IPS-20b (cell line): ENCODE results near the gene GOT1.

Experiments
- H3K27ac ChIP-seq: one replicate; pipeline ENCODE4 v1.5.1; 2013; ENCODE audit warnings: low read length
- H3K27me3 ChIP-seq: 2 replicates; pipeline ENCODE4 v1.6.1; 2013; ENCODE audit warnings: mild to moderate bottlenecking, low read length, inconsistent platforms; ENCODE audit not compliant: insufficient read depth
- H3K36me3 ChIP-seq: 2 replicates; pipeline ENCODE4 v1.6.1; 2013; ENCODE audit warnings: low read depth, mild to moderate bottlenecking, inconsistent platforms, low read length, moderate library complexity; ENCODE audit not compliant: insufficient read depth
- H3K4me1 ChIP-seq: 2 replicates; pipeline ENCODE4 v1.6.1; 2013; ENCODE audit warnings: mild to moderate bottlenecking, control low read depth, inconsistent platforms, low read length, moderate library complexity; ENCODE audit not compliant: insufficient read depth
- H3K4me3 ChIP-seq: 2 replicates; pipeline ENCODE4 v1.5.1; 2013; ENCODE audit warnings: mild to moderate bottlenecking, low read length, inconsistent platforms
- H3K9ac ChIP-seq: 2 replicates; pipeline ENCODE4 v1.6.1; 2013; ENCODE audit warnings: low read depth, mild to moderate bottlenecking, inconsistent platforms, low read length, moderate library complexity
- H3K9me3 ChIP-seq: 2 replicates; pipeline ENCODE4 v1.6.1; 2013; ENCODE audit warnings: mild to moderate bottlenecking, low read depth, low read length, inconsistent platforms; ENCODE audit not compliant: insufficient read depth

The GOT1 gene

DNA sequence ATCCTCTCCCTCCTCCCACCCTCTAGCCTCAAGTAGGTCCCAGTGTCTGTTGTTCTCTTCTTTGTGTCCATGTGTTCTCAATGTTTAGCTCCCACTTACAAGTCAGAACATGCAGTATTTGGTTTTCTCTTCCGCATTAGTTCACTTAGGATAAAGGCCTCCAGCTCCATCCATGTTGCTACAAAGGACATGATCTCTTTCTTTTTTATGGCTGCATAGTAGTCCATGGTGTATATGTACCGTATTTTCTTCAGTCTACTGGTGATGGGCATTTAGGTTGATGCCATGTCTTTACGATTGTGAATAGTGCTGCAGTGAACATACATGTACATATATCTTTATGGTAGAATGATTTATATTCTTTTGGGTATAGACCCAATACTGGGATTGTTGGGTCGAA, 1.6 kb upstream of the GOT1 start:
- Histone ChIP-seq H3K9ac (no peak overlapping the region), H3K36me3 (no peaks in the 10 kb centered on the region), H3K9me3 (no peaks in the 10 kb centered on the region), H3K4me3 (peak overlapping the region; percentile 93; the same call in 1 of the 2 replicates), H3K27me3 (no peaks in the 10 kb centered on the region), H3K4me1 (peaks cover 6% of the 10 kb centered on the region; the same call in 1 of the 2 replicates), H3K27ac (no peak overlapping the region)

DNA sequence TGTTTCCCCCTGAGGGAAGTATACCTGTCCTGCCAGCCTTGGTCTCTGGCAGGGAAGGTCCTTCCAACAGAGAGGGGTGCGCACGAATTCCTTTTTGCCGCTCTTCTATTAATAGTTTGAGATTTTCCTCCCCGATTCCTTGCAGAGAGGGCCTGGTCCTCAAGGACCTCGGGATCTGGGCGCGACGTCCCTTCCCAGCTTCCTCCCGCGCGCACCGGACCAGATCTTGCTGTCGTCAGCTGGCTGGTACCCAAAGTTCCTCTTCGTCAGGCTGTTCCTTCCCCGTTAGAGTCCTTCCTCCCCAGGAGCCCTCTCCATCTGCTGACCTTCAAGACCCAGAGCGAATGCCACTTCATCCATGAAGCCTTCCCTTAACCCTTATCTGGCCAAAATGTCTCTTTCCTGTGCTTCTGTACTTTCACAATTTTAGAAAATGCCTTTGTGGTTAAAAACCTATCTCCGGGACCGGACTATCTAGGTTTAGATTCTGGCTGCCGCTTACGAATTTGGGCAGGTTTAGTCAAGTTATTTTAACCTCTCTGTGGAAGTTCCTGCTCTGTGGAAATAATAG, 851 bp upstream of the GOT1 start:
- Histone ChIP-seq H3K36me3 (no peaks in the 10 kb centered on the region), H3K9ac (peak overlapping the region; percentile 92), H3K4me3 (peak overlapping the region; percentile 93), H3K4me1 (peaks cover 6% of the 10 kb centered on the region; the same call in 1 of the 2 replicates), H3K27me3 (no peaks in the 10 kb centered on the region), H3K27ac (peak overlapping the region; percentile 59), H3K9me3 (no peaks in the 10 kb centered on the region)

DNA sequence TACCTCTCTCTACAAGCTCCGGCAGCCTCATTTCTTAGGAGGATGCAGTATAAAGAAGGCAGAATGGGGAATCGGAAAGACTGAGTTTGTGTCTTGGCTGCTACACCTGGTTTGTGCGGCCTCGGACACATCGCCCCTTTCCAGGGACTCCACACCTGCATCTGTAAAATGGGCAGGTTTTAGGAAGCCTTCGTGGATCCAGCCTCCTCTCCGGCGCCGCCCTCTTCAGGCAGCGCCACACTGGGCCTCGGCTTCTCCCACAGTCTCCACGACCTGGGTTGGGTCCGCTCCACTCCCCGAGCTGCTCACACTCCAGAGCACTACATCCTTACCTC, 341 bp downstream of the GOT1 start:
- Histone ChIP-seq H3K36me3 (peaks cover 8% of the 10 kb centered on the region), H3K4me1 (peaks cover 6% of the 10 kb centered on the region; the same call in 1 of the 2 replicates), H3K4me3 (peak overlapping the region; percentile 93), H3K27ac (peak overlapping the region; percentile 46), H3K9me3 (no peaks in the 10 kb centered on the region), H3K9ac (peak overlapping the region; percentile 92), H3K27me3 (no peaks in the 10 kb centered on the region)

DNA sequence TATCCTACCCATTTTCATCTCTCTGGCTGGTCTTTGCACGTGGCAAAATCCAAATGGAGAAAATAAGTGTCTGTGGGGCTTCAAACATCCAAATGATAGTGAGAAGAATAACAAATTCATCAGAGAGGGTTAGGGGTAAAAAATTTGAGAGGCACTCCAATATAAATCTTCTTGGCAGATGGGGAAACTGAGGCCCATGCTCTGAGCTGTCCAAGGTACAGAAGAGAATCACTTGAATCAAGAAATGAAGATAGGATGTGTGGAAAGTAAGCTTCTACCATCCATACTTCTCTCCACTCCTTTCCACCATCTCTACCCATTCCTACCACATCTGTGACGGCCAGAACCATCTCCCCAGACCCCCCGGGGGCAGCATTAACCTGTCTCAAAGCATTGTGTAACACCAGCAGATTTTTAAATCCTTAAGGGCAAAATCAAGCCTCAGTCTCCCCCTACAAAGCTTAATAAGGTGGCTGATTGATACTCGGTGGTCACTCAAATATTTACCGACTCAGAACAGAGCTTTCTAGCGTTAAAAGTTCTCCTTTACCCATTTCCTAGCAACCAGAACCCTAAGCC, 818 bp downstream of the GOT1 start:
- Histone ChIP-seq H3K36me3 (peaks cover 12% of the 10 kb centered on the region), H3K27ac (no peak overlapping the region), H3K9me3 (no peaks in the 10 kb centered on the region), H3K4me3 (peak overlapping the region; percentile 93), H3K9ac (peak overlapping the region; percentile 92), H3K27me3 (no peaks in the 10 kb centered on the region), H3K4me1 (peaks cover 6% of the 10 kb centered on the region; the same call in 1 of the 2 replicates)

DNA sequence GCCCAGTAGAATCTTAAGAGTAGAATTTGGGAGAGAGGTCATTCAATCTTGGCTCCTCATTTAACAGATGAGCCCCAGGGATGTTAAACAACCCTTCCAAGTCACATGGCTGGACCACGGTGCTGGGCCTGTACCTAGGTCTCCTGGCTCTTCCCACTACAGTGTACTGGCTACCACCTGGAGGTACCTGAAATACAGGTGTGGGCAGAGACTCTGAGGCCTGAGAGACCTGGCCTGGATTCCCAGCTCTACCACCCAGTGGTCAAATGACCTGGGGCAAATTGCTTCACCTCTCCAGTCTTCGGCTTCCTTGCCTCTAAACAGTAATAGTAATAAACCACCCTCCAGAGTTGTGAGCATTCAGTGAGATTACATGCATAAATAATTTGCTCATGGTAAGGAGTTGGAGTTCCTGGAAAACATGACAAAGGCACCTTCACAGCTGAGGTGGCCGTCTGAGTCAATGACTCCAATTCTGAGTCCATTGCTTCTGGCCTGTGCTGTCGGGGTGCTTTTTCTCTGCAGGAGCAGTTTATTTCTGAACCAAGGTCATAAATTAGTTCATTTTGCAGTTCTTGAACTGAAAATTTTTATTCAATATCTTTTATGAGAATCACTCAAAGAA, 2.7 kb downstream of the GOT1 start:
- H3K27me3 ChIP-seq: no peaks in the 10 kb centered on the region
- H3K36me3 ChIP-seq: peaks cover 21% of the 10 kb centered on the region
- no peak overlapping the region for H3K4me3 ChIP-seq
- no peak overlapping the region for H3K27ac ChIP-seq
- H3K9ac ChIP-seq: no peak overlapping the region
- H3K9me3 ChIP-seq: no peaks in the 10 kb centered on the region
- peaks cover 6% of the 10 kb centered on the region; the same call in 1 of the 2 replicates for H3K4me1 ChIP-seq

DNA sequence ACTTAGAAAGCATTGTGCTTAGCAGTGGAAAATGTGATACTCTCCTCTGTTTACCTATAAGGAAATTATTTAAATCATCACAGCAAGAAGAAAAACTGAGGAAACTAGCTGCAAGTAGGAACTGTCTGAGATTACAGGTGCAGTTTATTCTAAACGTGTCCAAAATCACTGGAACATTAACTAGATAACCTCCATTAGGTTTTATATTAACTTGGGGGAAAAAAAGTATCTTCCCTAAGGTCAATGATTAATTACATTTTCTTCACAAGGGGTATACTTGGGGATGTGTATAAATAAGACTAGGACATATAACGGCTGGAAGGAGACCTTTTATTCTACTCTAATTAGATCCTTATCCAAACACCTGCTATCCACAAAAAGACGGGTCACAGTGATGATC, 3.7 kb downstream of the GOT1 start:
- H3K4me3 ChIP-seq: no peak overlapping the region
- no peaks in the 10 kb centered on the region for H3K27me3 ChIP-seq
- no peak overlapping the region for H3K9ac ChIP-seq
- peaks cover 21% of the 10 kb centered on the region for H3K36me3 ChIP-seq
- H3K9me3 ChIP-seq: no peaks in the 10 kb centered on the region
- no peak overlapping the region for H3K27ac ChIP-seq
- peaks cover 6% of the 10 kb centered on the region; the same call in 1 of the 2 replicates for H3K4me1 ChIP-seq

DNA sequence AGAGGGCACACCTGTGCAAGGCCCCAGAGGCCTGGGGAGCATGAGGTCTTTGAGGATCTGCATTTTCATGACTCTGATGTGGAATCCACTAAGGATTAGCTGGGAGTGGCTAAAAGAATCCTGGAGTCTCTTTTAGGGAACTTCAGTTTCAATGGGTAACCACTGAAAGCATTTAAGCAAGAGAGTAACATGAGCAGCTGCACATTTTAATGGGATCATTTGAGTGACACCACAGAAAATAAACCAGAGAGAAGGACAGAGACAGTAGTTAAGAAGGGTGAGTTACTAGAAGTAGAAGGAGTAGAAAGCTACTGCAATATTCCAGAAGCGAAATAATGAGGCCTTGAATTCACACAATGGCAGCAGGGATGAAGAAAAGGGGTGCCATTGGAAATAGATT, 5.2 kb downstream of the GOT1 start:
- H3K4me3 ChIP-seq: no peak overlapping the region
- no peaks in the 10 kb centered on the region for H3K27me3 ChIP-seq
- no peak overlapping the region for H3K9ac ChIP-seq
- peaks cover 28% of the 10 kb centered on the region for H3K36me3 ChIP-seq
- H3K4me1 ChIP-seq: peaks cover 3% of the 10 kb centered on the region; the same call in 1 of the 2 replicates
- no peak overlapping the region for H3K27ac ChIP-seq
- H3K9me3 ChIP-seq: no peaks in the 10 kb centered on the region

DNA sequence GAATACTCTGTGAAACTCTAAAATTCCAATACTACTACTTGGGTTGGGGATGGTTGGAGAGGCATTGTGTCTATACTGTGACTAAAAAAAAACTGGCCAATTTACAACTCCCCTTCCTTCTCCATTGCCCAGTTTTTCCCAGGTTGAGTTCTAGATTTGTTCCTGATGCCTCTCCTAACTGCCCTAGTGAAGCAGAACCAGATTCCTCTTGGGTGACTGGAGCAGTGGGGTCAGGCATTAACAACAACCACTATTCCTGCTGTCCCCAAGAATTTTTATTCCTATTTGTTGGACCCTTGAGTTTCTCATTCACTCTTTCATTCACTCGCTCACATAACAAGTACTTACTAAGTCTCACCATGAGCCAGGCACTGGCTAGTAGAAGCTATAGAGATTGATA, 5.8 kb downstream of the GOT1 start:
- H3K27me3 ChIP-seq: no peaks in the 10 kb centered on the region
- peaks cover 33% of the 10 kb centered on the region for H3K36me3 ChIP-seq
- peaks cover 3% of the 10 kb centered on the region; the same call in 1 of the 2 replicates for H3K4me1 ChIP-seq
- H3K27ac ChIP-seq: no peak overlapping the region
- H3K4me3 ChIP-seq: no peak overlapping the region
- H3K9ac ChIP-seq: no peak overlapping the region
- no peaks in the 10 kb centered on the region for H3K9me3 ChIP-seq

DNA sequence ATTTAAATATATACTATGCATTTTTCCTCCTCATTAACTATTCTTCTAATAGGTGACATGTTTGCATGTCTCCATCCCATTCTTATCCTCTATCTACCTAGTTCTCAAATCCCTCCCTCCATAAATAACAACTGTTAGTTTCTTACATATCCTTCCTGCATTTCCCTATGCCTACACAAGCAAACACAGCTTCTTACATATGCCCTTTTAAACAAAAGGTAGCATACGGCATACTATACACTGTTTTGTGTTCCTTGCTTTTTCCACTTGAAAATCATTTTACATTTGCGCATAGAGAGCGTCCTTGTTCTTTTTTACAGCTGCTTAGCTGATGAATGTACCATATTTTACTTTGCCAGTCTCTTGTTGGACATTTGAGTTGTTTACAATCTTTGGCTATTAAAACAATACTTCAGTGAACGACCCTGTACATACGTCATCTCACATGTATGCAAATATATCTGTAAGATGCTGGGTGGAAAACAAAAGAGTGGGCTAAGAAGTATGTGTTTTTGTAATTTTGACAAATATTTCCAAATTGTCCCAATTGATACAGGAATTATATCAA, 7.8 kb downstream of the GOT1 start:
- no peaks in the 10 kb centered on the region for H3K9me3 ChIP-seq
- no peak overlapping the region for H3K27ac ChIP-seq
- H3K27me3 ChIP-seq: no peaks in the 10 kb centered on the region
- no peaks in the 10 kb centered on the region for H3K4me1 ChIP-seq
- H3K4me3 ChIP-seq: no peak overlapping the region
- H3K36me3 ChIP-seq: peaks cover 49% of the 10 kb centered on the region
- H3K9ac ChIP-seq: no peak overlapping the region

DNA sequence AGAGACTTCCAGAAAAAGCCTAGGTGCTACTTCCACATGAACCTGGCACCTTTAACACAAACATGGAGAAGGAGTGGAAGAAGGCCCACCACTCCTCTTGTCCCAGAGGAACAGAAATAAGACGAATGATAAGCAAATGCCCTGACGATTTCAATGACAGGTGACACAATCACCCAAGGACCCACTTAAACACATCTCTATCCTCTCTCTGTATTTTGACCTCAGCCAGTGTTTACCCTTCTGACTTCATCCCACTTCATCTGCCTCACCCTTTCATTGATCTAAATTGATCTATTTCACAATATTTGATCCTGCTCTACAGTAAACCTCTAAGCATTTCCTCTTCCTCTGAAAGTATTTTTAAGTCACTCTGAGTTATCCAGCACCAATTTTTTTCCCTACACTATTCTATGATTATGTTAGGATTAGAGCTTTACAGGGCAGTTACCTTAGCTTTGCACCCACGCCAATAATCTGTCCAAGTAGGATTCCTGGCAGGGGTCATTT, 9.1 kb downstream of the GOT1 start:
- Histone ChIP-seq H3K9ac (no peak overlapping the region), H3K4me1 (no peaks in the 10 kb centered on the region), H3K4me3 (no peak overlapping the region), H3K27ac (no peak overlapping the region), H3K36me3 (peaks cover 49% of the 10 kb centered on the region), H3K9me3 (no peaks in the 10 kb centered on the region), H3K27me3 (no peaks in the 10 kb centered on the region)

DNA sequence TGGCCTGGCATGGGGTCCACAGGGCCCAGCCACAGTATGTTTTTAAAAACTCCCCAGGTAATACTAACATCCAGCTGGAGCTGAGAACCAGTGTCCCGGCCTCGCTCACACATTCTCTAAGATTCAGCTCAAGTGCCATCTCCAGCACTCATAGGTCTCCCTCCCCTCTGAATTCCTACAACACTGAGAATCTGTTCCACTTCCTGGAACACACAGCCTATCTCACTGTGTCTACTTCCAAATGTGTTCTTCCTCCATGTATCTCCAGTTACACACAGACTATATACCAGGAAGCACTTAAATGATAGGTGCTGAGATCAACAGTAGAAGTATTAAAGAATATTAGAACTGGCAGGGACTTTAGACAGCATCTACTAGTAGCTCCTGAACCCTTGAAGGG, 10.7 kb downstream of the GOT1 start:
- Histone ChIP-seq H3K36me3 (peaks cover 38% of the 10 kb centered on the region), H3K4me1 (no peaks in the 10 kb centered on the region), H3K27me3 (no peaks in the 10 kb centered on the region), H3K4me3 (no peak overlapping the region), H3K27ac (no peak overlapping the region), H3K9ac (no peak overlapping the region), H3K9me3 (no peaks in the 10 kb centered on the region)
